Stimulated activated CD8-positive, alpha-beta memory T cell treated with anti-CD3 and anti-CD28 coated beads, Interleukin-7, amount 100 ng/mL, for 48 hours (primary cell): ENCODE results near the gene TPM4.
A peak's percentile ranks its signal among the peaks of the same experiment; 100 is the strongest.

Source experiments
- DNase-seq, 2 donors: peaks; one replicate each; pipeline ENCODE4 v3.0.0-alpha.2; 2020; ENCODE audit warnings: low read depth in 1 of 2; ENCODE audit errors: extremely low read depth in 1 of 2

Gene TPM4

DNA sequence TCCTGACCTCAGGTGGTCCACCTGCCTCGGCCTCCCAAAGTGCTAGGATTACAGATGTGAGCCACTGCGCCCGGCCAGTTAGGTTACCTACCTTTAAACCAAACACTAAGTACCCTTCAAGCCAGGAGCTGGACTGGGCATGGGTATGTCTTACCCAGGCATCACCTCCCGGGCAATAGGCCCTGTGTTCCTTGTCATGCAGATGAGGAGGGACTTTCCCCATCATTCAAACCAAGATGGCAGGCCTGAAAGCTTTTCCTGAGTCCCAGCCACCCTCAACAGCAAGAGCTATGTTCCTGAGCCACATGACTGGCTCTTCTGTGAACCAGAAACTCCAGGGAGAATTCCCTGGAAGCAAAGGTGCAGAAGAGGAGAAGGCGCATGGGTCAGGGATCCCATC is 44.8 kb downstream of the TPM4 start:
- no peak for DNase-seq

DNA sequence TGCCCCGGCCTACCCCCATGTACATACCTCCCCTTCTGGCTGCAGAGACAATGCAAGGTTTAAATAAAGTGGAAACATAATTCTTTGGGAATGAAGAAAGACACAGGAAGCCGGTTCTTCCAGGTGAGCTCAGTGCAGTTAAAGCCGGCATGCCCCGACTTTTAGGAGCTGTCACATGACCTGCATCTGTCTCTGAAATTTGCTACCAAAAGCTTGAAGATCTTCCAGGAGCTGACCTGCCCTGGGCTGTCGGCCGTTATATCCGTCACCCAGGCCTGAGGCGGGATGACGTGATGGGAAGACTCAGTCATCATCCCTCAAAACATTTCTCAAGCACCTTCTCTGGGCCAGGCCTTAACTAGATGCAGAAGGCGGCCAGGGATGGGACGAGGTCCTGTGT is 45.7 kb downstream of the TPM4 start:
- DNase-seq: no peak

DNA sequence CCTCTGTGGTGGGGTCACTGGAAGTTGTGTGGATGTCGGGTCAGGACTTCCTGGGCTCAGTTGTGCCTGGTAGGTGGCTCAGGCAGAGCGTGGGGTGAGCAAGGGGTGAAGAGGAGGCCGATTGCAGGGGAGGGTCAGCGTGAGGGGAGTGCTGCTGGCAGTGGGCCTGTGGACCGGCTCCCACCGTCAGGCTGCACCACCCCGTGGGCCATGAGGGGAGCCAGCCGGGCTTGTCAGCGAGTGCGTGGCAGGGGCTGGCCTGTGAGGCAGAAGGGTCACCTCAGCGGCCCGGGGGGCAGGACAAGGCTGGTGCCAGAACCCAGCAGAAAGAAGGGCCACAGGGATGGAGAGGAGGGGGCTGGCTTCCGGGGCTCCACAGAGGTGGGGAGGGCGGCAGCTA is 48.7 kb downstream of the TPM4 start:
- DNase-seq: no peak

DNA sequence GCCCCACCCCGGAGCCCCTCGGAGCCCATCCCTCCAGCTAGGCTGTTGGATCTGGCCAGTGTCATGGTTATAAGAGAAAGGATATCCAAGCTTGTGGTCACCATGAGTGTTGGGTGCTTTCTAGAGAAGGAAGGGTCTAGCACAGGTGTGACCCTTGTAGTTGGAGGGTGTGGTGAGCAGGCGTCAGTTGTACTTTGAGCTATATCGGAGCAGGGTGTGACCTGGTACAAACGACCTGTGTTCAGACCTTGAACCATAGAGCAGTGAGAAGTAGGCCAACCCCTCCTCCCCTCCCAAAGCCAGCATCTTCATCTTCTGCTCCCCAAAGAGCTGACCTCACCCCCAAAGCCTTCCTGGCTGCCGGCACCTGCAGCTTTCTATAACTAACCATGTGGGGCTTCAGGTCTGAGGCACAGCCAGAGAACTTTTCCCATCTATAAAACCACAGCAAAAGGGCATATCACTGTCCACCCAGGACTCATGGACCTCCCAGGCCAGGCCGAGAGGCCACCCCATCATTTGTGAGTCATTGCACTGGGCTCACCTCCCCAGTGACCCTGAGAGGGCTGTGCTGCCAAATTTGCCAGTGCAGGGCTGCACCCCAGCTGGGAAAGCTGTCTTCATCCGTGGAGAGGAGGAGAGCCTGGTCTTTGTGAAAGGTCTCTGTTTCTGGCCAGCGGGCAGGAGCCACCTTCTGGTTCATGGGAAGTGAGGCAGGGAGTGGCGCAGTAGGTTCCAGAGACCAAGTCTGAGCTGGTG is 49.6 kb downstream of the TPM4 start:
- no peak for DNase-seq

DNA sequence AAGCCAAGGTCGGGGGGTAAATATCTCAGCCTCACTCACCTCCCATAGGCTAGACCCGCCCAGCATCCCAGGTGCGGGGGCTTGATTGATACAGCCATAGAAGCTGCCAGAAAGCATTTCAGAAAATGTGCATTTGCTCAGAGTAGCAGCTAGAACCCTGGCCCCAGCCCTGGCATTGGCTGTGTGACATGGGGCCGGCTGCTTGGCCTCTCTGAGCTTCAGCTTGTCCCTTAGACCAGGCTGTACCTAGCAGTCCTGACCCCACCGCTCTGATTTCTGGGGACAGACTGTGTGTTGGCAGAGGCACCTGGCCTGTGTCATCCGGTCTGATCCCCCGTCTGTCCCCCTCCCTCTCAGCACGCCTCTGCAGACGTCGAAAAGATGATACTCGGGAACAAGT is 50.8 kb downstream of the TPM4 start:
- no peak for DNase-seq

DNA sequence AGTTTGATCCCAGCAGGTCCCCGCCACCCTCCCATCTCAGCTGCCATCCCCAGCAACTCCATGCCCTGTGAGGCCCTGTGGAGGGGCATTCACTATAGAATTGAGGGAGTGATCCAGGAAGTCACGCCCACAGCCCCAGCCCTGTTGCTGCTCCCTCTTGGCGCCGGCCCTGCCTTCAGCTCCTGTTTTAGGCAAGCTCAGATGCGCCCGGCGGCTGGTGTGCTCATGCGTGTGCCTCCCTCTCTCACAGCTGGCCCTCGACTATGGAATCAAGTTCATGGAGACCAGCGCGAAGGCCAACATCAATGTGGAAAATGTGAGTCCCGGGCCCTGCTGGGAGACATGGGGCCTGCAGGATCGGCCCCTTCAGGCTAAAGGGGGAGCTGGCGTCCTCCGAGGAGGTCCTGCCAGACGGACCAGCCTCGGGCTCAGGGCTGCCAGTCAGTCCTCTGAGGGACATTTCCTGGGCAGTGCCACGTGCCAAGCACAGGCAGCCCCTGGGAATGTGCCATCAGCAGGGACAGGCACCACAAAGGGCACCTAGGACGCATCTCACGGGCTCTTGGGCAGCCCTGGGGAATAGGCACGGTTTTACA is 51.6 kb downstream of the TPM4 start:
- no peak for DNase-seq

DNA sequence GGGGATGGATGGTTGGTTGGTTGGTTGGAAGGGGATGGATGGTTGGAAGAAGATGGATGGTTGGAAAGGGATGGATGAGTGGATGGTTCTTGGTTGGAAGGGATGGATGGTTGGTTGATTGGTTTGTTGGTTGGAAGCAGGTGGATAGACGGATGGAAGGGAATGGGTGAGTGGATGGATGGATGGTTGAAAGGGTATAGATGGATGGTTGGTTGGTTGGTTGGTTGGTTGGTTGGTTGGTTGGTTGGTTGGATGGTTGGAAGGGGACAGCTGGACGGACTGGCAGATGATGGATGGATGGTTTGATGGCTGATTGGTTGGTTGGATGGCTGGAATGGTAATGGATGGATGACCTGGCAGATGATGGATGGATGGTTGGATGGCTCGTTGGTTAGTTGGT is 55.4 kb downstream of the TPM4 start:
- DNase-seq: no peak

DNA sequence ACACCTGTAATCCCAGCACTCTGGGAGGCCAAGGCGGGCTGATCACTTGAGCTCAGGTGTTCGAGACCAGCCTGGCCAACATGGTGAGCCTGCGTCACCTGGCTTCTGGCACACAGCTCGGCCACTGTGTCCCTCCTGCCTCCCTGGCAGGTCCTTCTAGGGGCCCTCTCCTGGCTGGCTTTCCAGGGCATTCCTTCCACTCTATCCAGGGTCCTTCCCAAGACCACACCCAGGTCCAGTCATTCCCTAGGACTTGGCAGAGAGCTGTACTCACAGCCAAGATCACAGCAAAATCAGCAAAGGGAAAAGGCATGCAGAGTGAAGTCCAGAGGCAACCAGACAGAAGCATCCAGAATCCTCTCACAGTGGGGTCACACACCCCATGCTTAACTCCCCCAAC is 57.5 kb downstream of the TPM4 start:
- no peak for DNase-seq

DNA sequence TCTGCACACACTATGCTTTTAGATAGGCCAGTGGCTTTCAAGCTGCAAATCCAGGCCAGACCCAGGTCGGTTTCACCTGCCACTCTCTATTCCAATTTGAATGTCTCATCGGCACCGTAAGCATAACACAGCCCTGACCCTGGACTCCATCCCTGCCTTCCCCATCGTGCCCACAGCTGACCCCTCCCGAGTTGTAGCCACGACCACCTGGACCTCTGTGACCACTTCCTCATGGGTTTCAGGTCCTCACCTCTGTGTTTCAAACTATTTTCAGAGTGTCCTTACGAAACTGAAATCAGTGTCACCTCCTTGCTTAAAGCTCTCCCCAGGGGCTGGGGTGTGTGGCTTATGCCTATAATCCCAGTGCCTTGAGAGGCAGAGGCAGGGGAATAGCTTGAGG is 58.2 kb downstream of the TPM4 start:
- no peak for DNase-seq

DNA sequence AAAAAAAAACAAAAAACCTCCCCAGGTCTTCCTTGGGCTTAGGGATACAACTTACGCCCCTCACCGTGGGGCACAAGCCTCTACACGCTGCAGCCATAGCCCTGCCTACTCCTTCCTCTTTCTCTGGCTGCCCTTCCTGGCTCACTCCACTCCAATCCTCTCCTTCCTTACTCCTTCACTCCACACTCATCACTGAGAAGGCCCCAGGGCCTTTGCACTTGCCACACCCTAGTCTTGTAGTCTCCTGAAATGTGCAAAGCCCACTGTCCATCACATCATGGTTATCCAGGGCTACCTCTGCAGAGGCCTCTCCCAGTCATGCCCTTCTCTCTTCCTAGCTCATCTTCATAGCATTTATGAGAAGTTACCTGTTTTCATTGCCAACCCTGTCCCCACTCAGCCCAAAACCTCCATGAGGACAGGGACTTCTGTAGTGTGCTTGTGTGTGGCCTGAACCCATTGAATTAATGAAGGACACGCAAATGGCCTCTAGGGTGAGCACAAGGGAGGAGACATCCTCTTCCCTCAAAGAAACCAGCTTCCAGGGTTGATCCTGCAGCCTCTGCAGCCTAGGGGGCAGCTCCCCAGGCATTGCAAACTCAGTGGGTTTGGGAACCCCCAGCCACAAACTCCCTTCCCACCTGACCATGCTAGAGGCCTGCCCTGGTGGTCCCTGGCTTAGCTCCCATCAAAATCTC is 59.3 kb downstream of the TPM4 start:
- DNase-seq: no peak

DNA sequence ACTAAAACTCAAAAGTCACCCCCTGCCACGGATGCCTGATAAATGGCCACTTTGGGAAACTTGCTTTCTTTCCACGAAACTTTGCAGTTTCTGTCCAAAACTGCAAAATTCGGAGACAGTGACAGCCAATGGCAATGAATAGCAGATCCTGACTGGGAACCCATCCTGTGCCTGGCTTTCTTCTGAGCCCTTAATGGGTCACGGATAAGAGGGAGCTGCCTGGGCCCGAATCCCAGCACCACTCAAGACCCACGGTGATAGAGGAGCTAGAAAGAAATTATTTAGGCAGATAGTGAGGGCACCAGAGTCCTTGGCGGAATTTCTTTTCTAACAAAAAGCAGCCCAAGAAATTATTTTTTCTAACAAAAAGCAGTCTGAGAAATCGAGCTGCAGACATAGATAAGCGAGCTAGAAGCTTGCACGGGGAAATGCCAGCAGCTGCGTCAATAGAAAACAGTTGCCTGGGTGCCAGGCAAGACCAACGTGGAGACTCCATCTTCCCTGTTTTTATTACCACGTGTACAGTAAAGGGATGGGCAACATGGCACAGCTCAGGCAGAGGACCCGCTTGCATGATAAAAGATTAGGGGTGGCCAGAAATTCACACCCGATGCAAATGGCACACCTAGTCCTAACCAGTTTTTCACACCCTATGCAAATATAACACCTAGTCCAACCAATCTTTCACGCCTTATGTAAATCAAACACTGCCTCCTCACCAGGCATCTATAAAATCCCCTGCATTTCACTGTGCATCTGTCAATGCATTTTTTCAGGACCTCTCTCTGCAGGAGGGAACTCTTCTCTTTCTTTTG is 60.1 kb downstream of the TPM4 start:
- no peak for DNase-seq

DNA sequence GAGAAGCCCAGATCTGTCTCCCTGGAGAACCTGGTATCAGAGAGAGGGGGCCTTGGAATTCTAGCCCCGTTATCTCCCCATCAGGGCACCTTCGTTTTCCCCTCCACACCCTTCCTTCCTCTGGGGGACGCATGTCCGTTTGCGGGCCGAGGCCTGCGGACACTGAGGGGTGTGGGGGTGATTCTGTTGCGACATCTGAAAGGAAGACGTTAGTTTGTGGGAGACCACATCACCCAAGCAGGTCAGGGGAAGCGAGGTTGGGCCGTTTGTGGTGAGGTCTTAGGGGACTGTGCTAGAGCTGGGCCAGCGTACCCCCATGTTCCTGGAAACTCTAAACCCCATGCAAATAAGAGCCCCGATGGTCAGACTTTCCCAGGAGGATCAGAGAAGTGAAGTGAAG is 63.5 kb downstream of the TPM4 start:
- DNase-seq: no peak

DNA sequence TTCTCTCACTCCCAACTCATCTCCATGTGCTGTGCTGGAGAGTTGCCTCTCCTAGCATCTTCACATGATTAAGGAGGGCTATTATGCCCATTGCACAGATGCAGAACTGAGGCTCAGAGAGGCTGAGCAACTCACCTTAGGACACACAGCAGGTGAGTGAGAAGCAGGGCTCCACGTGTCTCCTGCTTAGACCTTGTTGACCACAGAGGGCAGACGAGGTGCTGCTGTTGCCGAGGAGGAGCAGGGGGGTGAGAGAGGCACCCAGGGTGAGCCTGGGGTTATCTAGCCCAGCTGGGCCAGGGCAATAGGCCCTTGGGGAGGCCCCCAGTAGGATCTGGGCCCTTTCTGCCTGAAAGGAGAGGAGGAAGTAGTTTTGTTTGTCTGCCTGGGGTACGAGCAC is 64.7 kb downstream of the TPM4 start:
- DNase-seq: no peak

DNA sequence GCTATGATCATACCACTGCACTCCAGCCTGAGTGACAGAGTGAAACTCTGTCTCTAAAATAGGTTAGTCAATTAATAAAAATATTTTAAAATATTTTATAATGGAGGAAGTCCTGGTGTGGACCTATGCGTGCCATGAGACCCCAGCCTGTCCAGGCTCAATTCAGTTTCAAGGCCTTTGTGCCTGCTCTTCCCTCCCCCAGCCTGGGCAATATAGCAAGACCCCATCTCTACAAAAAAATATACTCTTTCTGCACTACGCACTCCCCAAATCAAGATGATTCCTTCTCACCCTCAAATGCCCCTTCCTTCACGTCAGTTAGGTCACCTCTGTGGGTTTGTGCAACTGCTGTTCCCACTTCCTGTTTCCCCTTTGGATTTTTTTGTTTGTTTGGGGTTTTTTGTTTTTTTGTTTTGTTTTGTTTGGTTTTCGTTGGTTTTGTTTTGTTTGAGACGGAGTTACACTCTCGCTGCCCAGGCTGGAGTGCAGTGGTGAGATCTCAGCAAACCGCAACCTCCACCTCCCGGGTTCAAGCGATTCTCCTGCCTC is 65.8 kb downstream of the TPM4 start:
- DNase-seq: no peak

DNA sequence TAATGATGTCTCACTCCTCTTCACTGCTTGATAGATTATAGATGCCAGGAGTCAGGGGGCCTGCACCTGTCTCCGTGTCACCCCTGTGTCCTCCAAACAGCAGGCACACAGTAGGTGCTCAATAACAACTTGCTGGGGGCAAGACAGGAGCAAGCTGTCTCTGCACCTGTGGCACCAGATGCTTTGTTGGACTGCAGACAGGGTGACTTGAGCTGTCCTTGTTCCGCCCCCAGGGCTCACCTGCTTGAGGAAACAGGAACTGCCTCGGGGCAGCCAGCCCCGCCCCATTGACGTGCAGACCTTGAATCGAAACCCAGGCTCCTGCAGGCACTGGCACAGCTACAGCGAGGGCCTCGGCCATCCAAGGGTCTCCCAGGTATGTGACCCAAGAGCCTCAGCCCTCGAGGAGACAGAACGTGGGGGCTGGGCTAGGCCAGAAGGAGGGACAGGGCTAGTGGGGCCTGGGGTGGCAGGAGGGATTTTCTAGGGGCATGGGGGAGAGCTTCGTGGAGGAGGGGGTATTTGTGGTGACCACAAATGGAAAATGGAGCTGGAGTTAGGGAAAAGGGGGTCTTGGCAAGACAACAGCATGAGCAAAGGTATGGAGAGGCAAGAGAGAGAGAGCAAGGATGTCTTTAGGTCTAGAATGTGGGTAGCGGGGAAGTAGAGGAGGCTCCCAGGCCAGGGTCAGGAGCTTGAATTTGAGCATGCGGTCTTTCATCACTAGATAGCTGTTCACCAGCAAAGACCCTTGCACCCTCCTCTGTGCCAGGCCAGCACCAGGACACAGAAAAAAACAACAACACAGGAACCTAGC is 67.3 kb downstream of the TPM4 start, which contains the start of gene HSH2D:
Gene HSH2D, plus strand, starts transcription at position 287 of the 817 bp plus-strand sequence. CDS start 5,066 bp downstream, outside the sequence.
- peak; percentile 47 to 72 for DNase-seq

DNA sequence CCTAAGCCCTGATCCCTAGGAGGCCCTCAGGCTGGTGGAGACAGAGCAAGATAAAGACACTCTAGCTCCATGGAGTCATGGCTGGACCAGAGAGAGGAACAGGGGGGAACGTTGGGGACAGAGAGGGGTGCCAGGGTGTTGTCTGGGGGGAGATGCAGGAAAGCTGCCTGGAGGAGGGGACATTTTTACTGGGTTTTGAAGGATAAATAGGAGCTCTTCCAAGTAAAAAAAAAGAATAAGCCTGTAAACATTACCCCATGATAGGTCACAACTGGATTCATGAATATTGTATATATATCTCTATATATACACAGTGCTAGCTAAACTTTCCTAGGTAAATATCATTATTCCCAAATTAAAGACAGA is 67.9 kb downstream of the TPM4 start:
- no peak for DNase-seq

DNA sequence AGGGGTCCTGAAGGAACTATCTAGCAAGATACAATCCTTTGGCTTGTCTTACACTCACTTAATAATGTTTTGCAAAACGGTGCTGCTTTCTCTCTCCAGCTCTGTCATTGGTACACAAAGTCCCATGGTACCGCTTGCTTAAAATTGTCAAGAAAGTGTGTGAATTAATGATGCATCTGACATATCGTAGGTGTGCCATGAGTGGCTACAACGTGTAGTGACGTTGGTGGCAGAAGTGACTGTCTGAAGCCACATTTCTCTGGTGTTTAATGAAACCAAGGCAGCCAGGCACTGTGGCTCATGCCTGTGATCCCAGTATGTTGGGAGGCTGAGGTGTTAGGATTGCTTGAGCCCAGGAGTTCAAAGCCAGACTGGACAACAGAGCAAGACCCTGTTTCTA is 69.8 kb downstream of the TPM4 start:
- DNase-seq: no peak

DNA sequence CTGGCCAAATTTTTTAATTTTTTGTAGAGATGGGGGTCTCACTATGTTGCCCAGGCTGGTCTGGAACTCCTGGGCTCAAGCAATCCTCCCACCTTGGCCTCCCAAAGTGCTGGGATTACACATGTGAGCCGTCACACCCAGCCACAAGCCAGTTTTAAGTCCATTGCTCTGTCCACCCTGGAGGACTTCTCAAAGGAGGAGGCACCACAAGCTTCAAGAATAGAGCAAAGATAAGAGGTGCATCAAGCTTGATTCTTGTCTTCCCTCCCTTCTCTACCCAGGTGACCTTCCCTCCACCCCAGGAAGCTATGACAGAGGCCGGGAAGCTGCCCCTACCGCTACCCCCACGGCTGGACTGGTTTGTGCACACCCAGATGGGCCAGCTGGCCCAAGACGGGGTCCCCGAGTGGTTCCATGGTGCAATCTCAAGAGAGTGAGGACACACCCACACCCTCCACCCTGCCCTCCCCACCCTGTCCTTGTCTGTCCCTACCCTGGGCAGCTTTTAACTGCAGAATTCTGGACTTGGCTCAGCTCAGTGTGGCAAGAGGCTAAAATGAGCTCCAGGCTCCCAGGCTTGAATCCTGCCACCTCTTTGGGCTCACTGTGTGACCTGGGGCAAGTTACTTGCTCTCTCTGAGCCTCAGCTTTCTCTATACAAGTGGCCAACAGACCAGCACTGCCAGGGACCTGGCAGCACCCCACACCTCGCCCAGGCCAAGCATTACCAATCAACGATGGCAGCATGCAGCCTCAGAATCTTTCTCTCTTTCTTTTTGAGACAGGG is 72.3 kb downstream of the TPM4 start:
- no peak for DNase-seq
